ENCODE data around the gene C1QTNF1. TPM values are rescaled to one million over a fixed set of nuclear protein-coding genes. Genes with fewer than 3 reads are reported as not detected.

Gene C1QTNF1
- total RNA-seq, 1 donor from 2014 or later, result 0.26 TPM

- TF ChIP-seq CTCF (IDR thresholded peaks at IDR 0.05; ENCODE audit: unreplicated experiment), result no peak
- Mint-ChIP-seq H3K4me1 (ENCODE audit: unreplicated experiment) (no peaks in the 10 kb centered on the region), H3K9me3 (ENCODE audit: unreplicated experiment) (no peaks in the 10 kb centered on the region), H3K4me3 (ENCODE audit: unreplicated experiment) (no peak overlapping the region), H3K27ac (ENCODE audit: unreplicated experiment) (no peak overlapping the region), H3K27me3 (ENCODE audit: unreplicated experiment) (peaks cover 8% of the 10 kb centered on the region), H3K36me3 (ENCODE audit: low read depth, unreplicated experiment) (peaks cover 21% of the 10 kb centered on the region)
- DNase-seq (ENCODE audit: low spot score), result no peak
Observed at GRCh38 chr17:78993981-78994671, 29.8 kb upstream of the C1QTNF1 start.

GRCh38 chr17:78995022-78995760, 28.8 kb upstream of the C1QTNF1 start:
- H3K36me3 Mint-ChIP-seq (ENCODE audit: low read depth, unreplicated experiment), result peaks cover 23% of the 10 kb centered on the region
- no peak overlapping the region for H3K27ac Mint-ChIP-seq (ENCODE audit: unreplicated experiment)
- no peak overlapping the region for H3K4me3 Mint-ChIP-seq (ENCODE audit: unreplicated experiment)
- DNase-seq (ENCODE audit: low spot score), result no peak
- H3K9me3 Mint-ChIP-seq (ENCODE audit: unreplicated experiment), result no peaks in the 10 kb centered on the region
- H3K27me3 Mint-ChIP-seq (ENCODE audit: unreplicated experiment), result peaks cover 8% of the 10 kb centered on the region
- TF ChIP-seq CTCF (IDR thresholded peaks at IDR 0.05; ENCODE audit: unreplicated experiment), result no peak
- no peaks in the 10 kb centered on the region for H3K4me1 Mint-ChIP-seq (ENCODE audit: unreplicated experiment)

- Mint-ChIP-seq H3K27ac (ENCODE audit: unreplicated experiment) (no peak overlapping the region), H3K4me1 (ENCODE audit: unreplicated experiment) (no peaks in the 10 kb centered on the region), H3K4me3 (ENCODE audit: unreplicated experiment) (no peak overlapping the region), H3K36me3 (ENCODE audit: low read depth, unreplicated experiment) (peaks cover 24% of the 10 kb centered on the region), H3K27me3 (ENCODE audit: unreplicated experiment) (peaks cover 8% of the 10 kb centered on the region), H3K9me3 (ENCODE audit: unreplicated experiment) (no peaks in the 10 kb centered on the region)
- no peak for TF ChIP-seq CTCF (IDR thresholded peaks at IDR 0.05; ENCODE audit: unreplicated experiment)
- DNase-seq (ENCODE audit: low spot score), result no peak
Observed at GRCh38 chr17:78995761-78996451, 28.1 kb upstream of the C1QTNF1 start.

- H3K27me3 Mint-ChIP-seq (ENCODE audit: unreplicated experiment), result peaks cover 8% of the 10 kb centered on the region
- H3K27ac Mint-ChIP-seq (ENCODE audit: unreplicated experiment), result no peak overlapping the region
- no peak for TF ChIP-seq CTCF (IDR thresholded peaks at IDR 0.05; ENCODE audit: unreplicated experiment)
- no peak for DNase-seq (ENCODE audit: low spot score)
- H3K4me1 Mint-ChIP-seq (ENCODE audit: unreplicated experiment), result no peaks in the 10 kb centered on the region
- H3K9me3 Mint-ChIP-seq (ENCODE audit: unreplicated experiment), result no peaks in the 10 kb centered on the region
- peaks cover 25% of the 10 kb centered on the region for H3K36me3 Mint-ChIP-seq (ENCODE audit: low read depth, unreplicated experiment)
- peak overlapping the region; percentile 59 for H3K4me3 Mint-ChIP-seq (ENCODE audit: unreplicated experiment)
Observed at GRCh38 chr17:78996781-78997201, 27.2 kb upstream of the C1QTNF1 start.
